SK-N-SH (cell line): ENCODE results near the gene LRRC56. TPM values are rescaled to one million over a fixed set of nuclear protein-coding genes. Genes with fewer than 3 reads are reported as not detected.

Experiments
- CTCF ChIA-PET: fragments of 300-600, 350-600 bp; formaldehyde crosslinking; extraction: SDS; loops from one replicate; lab custom pipeline; 2021; lab: Yijun Ruan, JAX
- POLR2A ChIA-PET: fragments of 350-600 bp; sonication (Branson Sonifier 250); formaldehyde crosslinking; extraction: SDS; loops from one replicate; lab custom pipeline; 2020; ENCODE audit warnings: antibody characterized with exemption, inconsistent platforms; lab: Yijun Ruan, JAX
- DNase-seq: peaks from one replicate; pipeline ENCODE4 v3.0.0; 2012
- H2AFZ ChIP-seq: fragments of 200-600 bp; sonication (generic); 2 replicates; pipeline ENCODE4 v1.8.1; 2016; ENCODE audit warnings: antibody characterized with exemption, mild to moderate bottlenecking, low read depth
- H3F3A ChIP-seq: fragments of 200-600 bp; sonication (generic); replicated peaks from 2 replicates; pipeline ENCODE3; 2016; ENCODE audit warnings: antibody characterized with exemption, mild to moderate bottlenecking; ENCODE audit not compliant: insufficient read depth
- H3K27ac ChIP-seq, 2 experiments: fragments of 200-500 bp in 1 of 2; fragments of 200-600 bp in 1 of 2; sonication (Bioruptor generic) in 1 of 2; sonication (generic), shearing (Covaris generic) in 1 of 2; 2 replicates each; pipeline versions ENCODE4 v1.5.1 to v1.6.1; 2014 to 2016; ENCODE audit warnings: low read depth in 2 of 2, inconsistent platforms in 1 of 2, low read length in 1 of 2, mild to moderate bottlenecking in 1 of 2, mixed read lengths in 1 of 2
- H3K27me3 ChIP-seq: fragments of 200-600 bp; sonication (generic), shearing (Covaris generic); 2 replicates; pipeline ENCODE4 v1.6.1; 2016; ENCODE audit warnings: mixed run types; ENCODE audit not compliant: insufficient read depth
- H3K36me3 ChIP-seq, 2 experiments: fragments of 200-500 bp in 1 of 2; fragments of 200-600 bp in 1 of 2; sonication (Bioruptor generic) in 1 of 2; sonication (generic) in 1 of 2; replicated peaks in 1 of 2; 2 replicates each; pipeline versions ENCODE3 to v1.5.1; 2014 to 2016; ENCODE audit warnings: low read length in 1 of 2, mild to moderate bottlenecking in 1 of 2; ENCODE audit not compliant: insufficient read depth in 2 of 2, control insufficient read depth in 1 of 2
- H3K4me1 ChIP-seq, 2 experiments: fragments of 200-500 bp in 1 of 2; fragments of 200-600 bp in 1 of 2; sonication (Bioruptor generic) in 1 of 2; sonication (generic), shearing (Covaris generic) in 1 of 2; 2 replicates each; pipeline versions ENCODE4 v1.5.1 to v1.6.1; 2014 to 2016; ENCODE audit warnings: low read depth in 1 of 2, low read length in 1 of 2, mixed run types in 1 of 2; ENCODE audit not compliant: insufficient read depth in 2 of 2, control insufficient read depth in 1 of 2
- H3K4me2 ChIP-seq: fragments of 200-600 bp; sonication (generic), shearing (Covaris generic); 2 replicates; pipeline ENCODE4 v1.6.1; 2017; ENCODE audit warnings: mixed run types
- H3K4me3 ChIP-seq, 2 experiments: fragments of 200-500 bp in 1 of 2; fragments of 200-600 bp in 1 of 2; sonication (Bioruptor generic) in 1 of 2; sonication (generic), shearing (Covaris generic) in 1 of 2; 2 replicates each; pipeline versions ENCODE4 v1.5.1 to v1.8.1; 2014 to 2016; ENCODE audit warnings: low read depth in 2 of 2, inconsistent platforms in 1 of 2, low read length in 1 of 2, mild to moderate bottlenecking in 1 of 2, mixed read lengths in 1 of 2, moderate library complexity in 1 of 2
- H3K79me2 ChIP-seq: fragments of 200-600 bp; sonication (generic); 2 replicates; pipeline ENCODE4 v1.8.1; 2017; ENCODE audit warnings: mild to moderate bottlenecking; ENCODE audit not compliant: insufficient read depth
- H3K9ac ChIP-seq: fragments of 200-600 bp; sonication (generic); 2 replicates; pipeline ENCODE4 v1.6.1; 2017; ENCODE audit warnings: mixed run types
- H3K9me2 ChIP-seq: fragments of 200-600 bp; sonication (generic); 2 replicates; pipeline ENCODE4 v1.6.1; 2017; ENCODE audit warnings: mixed run types
- H3K9me3 ChIP-seq: fragments of 200-600 bp; sonication (generic); 2 replicates; pipeline ENCODE4 v1.6.1; 2017; ENCODE audit warnings: mixed run types, mild to moderate bottlenecking, moderate library complexity
- H4K20me1 ChIP-seq: fragments of 200-600 bp; sonication (generic); 2 replicates; pipeline ENCODE4 v1.6.1; 2017; ENCODE audit warnings: mild to moderate bottlenecking, mixed run types; ENCODE audit not compliant: insufficient read depth
- CHD2 ChIP-seq: fragments of 150-350 bp; IDR thresholded peaks from 2 replicates; pipeline ENCODE4 v1.6.1; 2018; ENCODE audit warnings: low read length; ENCODE audit not compliant: partially characterized antibody
- CTCF ChIP-seq: fragments of 200-600 bp; sonication (generic); IDR thresholded peaks from 2 replicates; pipeline ENCODE4 v1.6.1; 2017; ENCODE audit warnings: antibody characterized with exemption, mild to moderate bottlenecking, moderate library complexity
- EZH2phosphoT487 ChIP-seq: fragments of 200-600 bp; sonication (generic); IDR thresholded peaks from 2 replicates; pipeline ENCODE4 v1.6.1; 2017; ENCODE audit warnings: low read depth, mixed run types, mild to moderate bottlenecking, antibody characterized with exemption, moderate library complexity, borderline replicate concordance
- FOSL2 ChIP-seq: IDR thresholded peaks from 2 replicates; pipeline ENCODE4 v1.4.0; 2012; ENCODE audit warnings: low read depth, mild to moderate bottlenecking, moderate library complexity, borderline replicate concordance
- FOXM1 ChIP-seq: IDR thresholded peaks from 2 replicates; pipeline ENCODE4 v1.4.0; 2012; ENCODE audit warnings: low read depth, mild to moderate bottlenecking
- JUND ChIP-seq: IDR thresholded peaks from 2 replicates; pipeline ENCODE4 v1.4.0; 2012
- NFIC ChIP-seq: IDR thresholded peaks from 2 replicates; pipeline ENCODE4 v1.4.0; 2012; ENCODE audit warnings: borderline replicate concordance
- RFX5 ChIP-seq: IDR thresholded peaks from 2 replicates; pipeline ENCODE4 v1.6.1; 2012; ENCODE audit warnings: mild to moderate bottlenecking, improper control_type of control experiment, low read length
- SIN3A ChIP-seq: IDR thresholded peaks from 2 replicates; pipeline ENCODE4 v1.6.1; 2012; ENCODE audit warnings: low read depth, mild to moderate bottlenecking, low read length, moderate library complexity, borderline replicate concordance
- TCF12 ChIP-seq: IDR thresholded peaks from 2 replicates; pipeline ENCODE4 v1.4.0; 2012
- ZBTB33 ChIP-seq: IDR thresholded peaks from 2 replicates; pipeline ENCODE4 v1.4.0; 2012; ENCODE audit warnings: low read depth, borderline replicate concordance
- WGBS: methylation state at CpG from one replicate; pipeline ENCODE4 v1.1.6; 2017; ENCODE audit warnings: low lambda C conversion rate; 5-methylcytosine and 5-hydroxymethylcytosine counted together
- polyA plus RNA-seq, 3 experiments: library from polyadenylated mRNA; depleted of rRNA; stranded (reverse); fragments of >200 nt; gene quantifications; 2 replicates each; pipeline ENCODE4 v1.2.3, GENCODE V29; 2012

LRRC56 gene
- polyA plus RNA-seq, 1 of the 3 experiments (the other 2 are of a cell fraction): 1.2 TPM

- no peaks in the 10 kb centered on the region; a peak in 1 of 4 replicates for H3K4me1 ChIP-seq
- no peaks in the 10 kb centered on the region for H3K79me2 ChIP-seq
- no peaks in the 10 kb centered on the region for H3K27me3 ChIP-seq
- no peak overlapping the region for H3K4me2 ChIP-seq
- H3K36me3 ChIP-seq: peaks cover 0 to 8% of the 10 kb centered on the region in 2 experiments
- H3K4me3 ChIP-seq: no peak overlapping the region
- peaks cover 4% of the 10 kb centered on the region for H3F3A ChIP-seq
- no peak overlapping the region for H3K9ac ChIP-seq
- no peak for DNase-seq
- CTCF ChIA-PET: interaction anchor here (0.6 to 1.0 kb wide), 2 partner anchors 12 to 26 kb away, joined by 3 to 4 read pairs; no protein-coding TSS in a partner anchor
- peaks cover 2% of the 10 kb centered on the region; the same call in 1 of the 2 replicates for H3K9me3 ChIP-seq
- H2AFZ ChIP-seq: no peak overlapping the region
- no peaks in the 10 kb centered on the region for H3K9me2 ChIP-seq
- no peaks in the 10 kb centered on the region for H4K20me1 ChIP-seq
- POLR2A ChIA-PET: no interaction called here
- WGBS: 86% methylated on average over 10 of the region's 10 CpGs
- TF ChIP-seq ZBTB33: no peak
- TF ChIP-seq CHD2: no peak
- no peak for TF ChIP-seq NFIC
- TF ChIP-seq CTCF: no peak
- no peak for TF ChIP-seq JUND
- TF ChIP-seq RFX5: no peak
- no peak for TF ChIP-seq EZH2phosphoT487
- no peak for TF ChIP-seq SIN3A
- no peak for TF ChIP-seq TCF12
- no peak for TF ChIP-seq FOSL2
- no peak for TF ChIP-seq FOXM1
- H3K27ac ChIP-seq: no peak overlapping the region
Observed at GRCh38 chr11:521177-521688, 16.1 kb upstream of the LRRC56 start.

GRCh38 chr11:526192-526591 lies 11.1 kb upstream of the LRRC56 start:
- no peak overlapping the region for H3K27ac ChIP-seq
- H3K4me1 ChIP-seq: no peaks in the 10 kb centered on the region
- no peak for DNase-seq
- ChIA-PET POLR2A (no interaction called here), CTCF (no interaction called here)
- no peaks in the 10 kb centered on the region for H3K27me3 ChIP-seq
- H4K20me1 ChIP-seq: no peaks in the 10 kb centered on the region
- H2AFZ ChIP-seq: no peak overlapping the region
- H3K79me2 ChIP-seq: no peaks in the 10 kb centered on the region
- H3K9me3 ChIP-seq: no peaks in the 10 kb centered on the region
- no peaks in the 10 kb centered on the region for H3K9me2 ChIP-seq
- no peak overlapping the region for H3K9ac ChIP-seq
- H3K4me2 ChIP-seq: no peak overlapping the region
- 56% methylated on average over 15 of the region's 17 CpGs for WGBS
- H3K4me3 ChIP-seq: no peak overlapping the region
- H3K36me3 ChIP-seq: peaks cover 0 to under 1% of the 10 kb centered on the region in 2 experiments
- no peak for TF ChIP-seq EZH2phosphoT487
- no peaks in the 10 kb centered on the region for H3F3A ChIP-seq
